Effector CD8-positive, alpha-beta T cell (primary cell): ENCODE measurements around the gene HMG20B.
"Not testable (repeated sequence)": the region's sequence is repeated elsewhere in the genome, so short reads cannot be mapped to it uniquely, and the experiment has no call there.

Source experiments
- DNase-seq: peaks from one replicate; lab custom pipeline; 2025; lab: John Stamatoyannopoulos, UW

Gene HMG20B

GRCh38 chr19:3584036-3584802, 11.5 kb downstream of the HMG20B start:
- not testable (repeated sequence) for DNase-seq

- no peak for DNase-seq
Measured at GRCh38 chr19:3585301-3586126, 12.8 kb downstream of the HMG20B start, which contains the start of gene GIPC3. GIPC3 (plus strand) TSS chr19:3585478; CDS start chr19:3585598, 120 bp downstream.

- DNase-seq = peak; percentile 49
Measured at GRCh38 chr19:3586127-3586626, 13.4 kb downstream of the HMG20B start.

GRCh38 chr19:3586707-3587346, 14.1 kb downstream of the HMG20B start:
- no peak for DNase-seq

GRCh38 chr19:3589439-3589838, 16.7 kb downstream of the HMG20B start:
- no peak for DNase-seq

- DNase-seq = no peak
Measured at GRCh38 chr19:3589949-3590348, 17.2 kb downstream of the HMG20B start.

GRCh38 chr19:3590991-3591659, 18.4 kb downstream of the HMG20B start:
- DNase-seq = no peak

- no peak for DNase-seq
Measured at GRCh38 chr19:3591876-3592613, 19.3 kb downstream of the HMG20B start.

- no peak for DNase-seq
Measured at GRCh38 chr19:3593156-3593555, 20.4 kb downstream of the HMG20B start.

GRCh38 chr19:3595521-3596061, 22.8 kb downstream of the HMG20B start:
- no peak for DNase-seq

GRCh38 chr19:3599776-3600187, 27.0 kb downstream of the HMG20B start:
- DNase-seq = no peak

GRCh38 chr19:3601021-3601420, 28.3 kb downstream of the HMG20B start:
- DNase-seq = no peak

- no peak for DNase-seq
Measured at GRCh38 chr19:3603121-3603811, 30.5 kb downstream of the HMG20B start.

- no peak for DNase-seq
Measured at GRCh38 chr19:3604227-3604986, 31.7 kb downstream of the HMG20B start.

GRCh38 chr19:3604987-3605343, 32.2 kb downstream of the HMG20B start:
- DNase-seq = peak; percentile 22

GRCh38 chr19:3605361-3605760, 32.6 kb downstream of the HMG20B start:
- no peak for DNase-seq

- no peak for DNase-seq
Measured at GRCh38 chr19:3605770-3606169, 33.0 kb downstream of the HMG20B start.

- peak; percentile 15 for DNase-seq
Measured at GRCh38 chr19:3606174-3606689, 33.5 kb downstream of the HMG20B start.

- peak; percentile 71 for DNase-seq
Measured at GRCh38 chr19:3606690-3607289, 34.0 kb downstream of the HMG20B start, which contains the start of gene TBXA2R. TBXA2R (minus strand) TSS chr19:3606875; CDS start chr19:3600634, 6,241 bp downstream.
